OCI-LY7 (cell line): ENCODE data around the gene BBS5. TPM values are rescaled to one million over a fixed set of nuclear protein-coding genes. Genes with fewer than 3 reads are reported as not detected.
A peak's percentile ranks its signal among the peaks of the same experiment; 100 is the strongest.
"Not testable (repeated sequence)": the region's sequence is repeated elsewhere in the genome, so short reads cannot be mapped to it uniquely, and the experiment has no call there.

ENCODE experiments used
- BruUV-seq: library from RNA; stranded (reverse); fragments of 400-500 nt; replicated peaks from 2 replicates; lab custom pipeline; 2021; lab: Mats Ljungman, UMichigan
- CTCF ChIA-PET: fragments of 300-600 bp; sonication (Branson Sonifier 250); formaldehyde crosslinking; loops from one replicate; lab custom pipeline; 2022; ENCODE audit warnings: antibody characterized with exemption; ENCODE audit not compliant: unreplicated experiment; lab: Charles Lee
- POLR2A ChIA-PET: fragments of 300-600 bp; sonication (Branson Sonifier 250); formaldehyde crosslinking; loops from one replicate; lab custom pipeline; 2022; ENCODE audit warnings: antibody characterized with exemption; lab: Charles Lee
- DNase-seq: peaks from one replicate; pipeline ENCODE4 v3.0.0-alpha.2; 2015; ENCODE audit warnings: low spot score
- H2AFZ ChIP-seq: fragments of 200-600 bp; sonication (generic), shearing (Covaris generic); 2 replicates; pipeline ENCODE4 v1.6.1; 2014; ENCODE audit warnings: mild to moderate bottlenecking, antibody characterized with exemption, low read length, moderate library complexity
- H3K27ac ChIP-seq: fragments of 200-600 bp; sonication (generic); 2 replicates; pipeline ENCODE4 v1.5.1; 2014; ENCODE audit warnings: mixed run types, low read depth, mild to moderate bottlenecking, moderate library complexity, low read length, inconsistent platforms; ENCODE audit not compliant: poor library complexity, severe bottlenecking
- H3K36me3 ChIP-seq: fragments of 200-600 bp; sonication (generic); 2 replicates; pipeline ENCODE4 v1.6.1; 2014; ENCODE audit warnings: mild to moderate bottlenecking, antibody characterized with exemption, low read length, moderate library complexity, mixed read lengths; ENCODE audit not compliant: insufficient read depth
- H3K4me1 ChIP-seq: fragments of 200-600 bp; sonication (generic); 2 replicates; pipeline ENCODE4 v1.5.1; 2014; ENCODE audit warnings: mild to moderate bottlenecking, low read length; ENCODE audit not compliant: insufficient read depth, poor library complexity, severe bottlenecking
- H3K4me2 ChIP-seq: fragments of 200-600 bp; sonication (generic); 2 replicates; pipeline ENCODE4 v1.6.1; 2014; ENCODE audit warnings: mild to moderate bottlenecking, low read length
- H3K4me3 ChIP-seq: fragments of 200-600 bp; sonication (generic); 2 replicates; pipeline ENCODE4 v1.5.1; 2014; ENCODE audit warnings: mild to moderate bottlenecking, low read depth, low read length; ENCODE audit not compliant: poor library complexity, severe bottlenecking
- H3K79me2 ChIP-seq: fragments of 200-600 bp; sonication (generic); 2 replicates; pipeline ENCODE4 v1.6.1; 2016; ENCODE audit warnings: low read depth, mild to moderate bottlenecking, low read length, moderate library complexity, mixed read lengths; ENCODE audit not compliant: insufficient read depth
- H3K9me2 ChIP-seq: fragments of 200-600 bp; sonication (generic); 2 replicates; pipeline ENCODE4 v1.6.1; 2016; ENCODE audit warnings: mild to moderate bottlenecking, low read length, mixed read lengths; ENCODE audit not compliant: insufficient read depth
- H3K9me3 ChIP-seq: fragments of 200-600 bp; sonication (generic); 2 replicates; pipeline ENCODE4 v1.6.1; 2014; ENCODE audit warnings: mild to moderate bottlenecking, mixed run types, low read length, mixed read lengths
- H4K20me1 ChIP-seq: fragments of 200-600 bp; sonication (generic); 2 replicates; pipeline ENCODE4 v1.6.1; 2014; ENCODE audit warnings: mild to moderate bottlenecking, antibody characterized with exemption, low read length, moderate library complexity, mixed read lengths; ENCODE audit not compliant: insufficient read depth
- CTCF ChIP-seq: fragments of 200-600 bp; sonication (generic); conservative IDR thresholded peaks from 2 replicates; pipeline ENCODE4 v1.5.1; 2014; ENCODE audit warnings: mild to moderate bottlenecking, antibody characterized with exemption, low read length, moderate library complexity, mixed read lengths
- EZH2phosphoT487 ChIP-seq: fragments of 200-600 bp; sonication (generic); IDR thresholded peaks from 2 replicates; pipeline ENCODE4 v1.6.1; 2018; ENCODE audit warnings: low read depth, borderline replicate concordance, mild to moderate bottlenecking, mixed run types, antibody characterized with exemption, low read length, moderate library complexity, mixed read lengths
- intact Hi-C: fragments of 100-400 bp; cut with micrococcal nuclease; formaldehyde crosslinking; loops from one replicate; pipeline ENCODE4 v1.10.0; 2022; ENCODE audit not compliant: unreplicated experiment
- total RNA-seq, 2 experiments: library from RNA; depleted of rRNA in 1 of 2; stranded (reverse); fragments of >200 nt in 1 of 2; shearing (Covaris generic) in 1 of 2; gene quantifications; 2 replicates each; pipeline ENCODE4 v1.2.3, GENCODE V29; 2014 to 2022

Gene BBS5
- total RNA-seq, 2 experiments from 2014 or later, result 0.11 to 0.13 TPM

GRCh38 chr2:169526451-169526850 is 47.2 kb downstream of the BBS5 start:
- BruUV-seq, result no TSS peak
- H3K4me3 ChIP-seq, result no peak overlapping the region
- ChIA-PET POLR2A (no interaction called here), CTCF (no interaction called here)
- H3K4me1 ChIP-seq, result no peaks in the 10 kb centered on the region
- H3K79me2 ChIP-seq, result no peaks in the 10 kb centered on the region
- H2AFZ ChIP-seq, result no peak overlapping the region
- TF ChIP-seq CTCF (no peak), EZH2phosphoT487 (no peak)
- H3K9me2 ChIP-seq, result no peaks in the 10 kb centered on the region
- H3K36me3 ChIP-seq, result peaks cover 36% of the 10 kb centered on the region; the same call in 1 of the 2 replicates
- no peak for DNase-seq
- no peaks in the 10 kb centered on the region for H4K20me1 ChIP-seq
- no peak overlapping the region for H3K4me2 ChIP-seq
- H3K27ac ChIP-seq, result no peak overlapping the region
- H3K9me3 ChIP-seq, result no peaks in the 10 kb centered on the region
- intact Hi-C loops, result loop anchor here (5.0 kb wide), 2 partner anchors 151 to 401 kb away; no protein-coding TSS in a partner anchor

- H3K9me2 ChIP-seq, result no peaks in the 10 kb centered on the region
- H3K27ac ChIP-seq, result no peak overlapping the region
- no TSS peak for BruUV-seq
- no peaks in the 10 kb centered on the region for H3K79me2 ChIP-seq
- H4K20me1 ChIP-seq, result no peaks in the 10 kb centered on the region
- no peaks in the 10 kb centered on the region for H3K9me3 ChIP-seq
- DNase-seq, result peak; percentile 75
- peaks cover 36% of the 10 kb centered on the region; the same call in 1 of the 2 replicates for H3K36me3 ChIP-seq
- no peak overlapping the region for H2AFZ ChIP-seq
- H3K4me2 ChIP-seq, result no peak overlapping the region
- intact Hi-C loops, result loop anchor here (5.0 kb wide), 2 partner anchors 149 to 399 kb away; no protein-coding TSS in a partner anchor
- H3K4me1 ChIP-seq, result no peaks in the 10 kb centered on the region
- CTCF ChIA-PET, result interaction anchor here (0.6 to 1.3 kb wide), 3 partner anchors 16 to 134 kb away, joined by 3 to 4 read pairs (median 3); no protein-coding TSS in a partner anchor
- no peak overlapping the region for H3K4me3 ChIP-seq
- TF ChIP-seq EZH2phosphoT487 (no peak), CTCF (peak; percentile 96)
- POLR2A ChIA-PET, result no interaction called here
Measured at GRCh38 chr2:169528271-169528701, 49.0 kb downstream of the BBS5 start.

GRCh38 chr2:169539460-169539859 is 60.2 kb downstream of the BBS5 start:
- H2AFZ ChIP-seq, BruUV-seq, DNase-seq, H3K4me3 ChIP-seq, H3K27ac ChIP-seq, H3K79me2 ChIP-seq, intact Hi-C loops, H3K4me1 ChIP-seq, H3K4me2 ChIP-seq, CTCF ChIA-PET, H3K9me3 ChIP-seq, H3K9me2 ChIP-seq, H4K20me1 ChIP-seq: not testable (repeated sequence)
- POLR2A ChIA-PET, result interaction anchor here (0.7 to 1.1 kb wide), 2 partner anchors 9 to 75 kb away, joined by 3 read pairs; no protein-coding TSS in a partner anchor
- H3K36me3 ChIP-seq, result peaks cover 49% of the 10 kb centered on the region
